MM.1S (cell line): ENCODE data around the gene PPP2CA.
"Not testable (repeated sequence)": the region's sequence is repeated elsewhere in the genome, so short reads cannot be mapped to it uniquely, and the experiment has no call there.

Source experiments
- EZH2 ChIP-seq: fragments of 300-600 bp; sonication (generic); optimal IDR thresholded peaks from 2 replicates; pipeline ENCODE3; 2017; ENCODE audit warnings: low read depth, mild to moderate bottlenecking, antibody characterized with exemption, low read length, mixed read lengths
- EZH2phosphoT487 ChIP-seq: fragments of 300-600 bp; sonication (generic); IDR thresholded peaks from 2 replicates; pipeline ENCODE4 v1.6.1; 2018; ENCODE audit warnings: antibody characterized with exemption, low read length

DNA sequence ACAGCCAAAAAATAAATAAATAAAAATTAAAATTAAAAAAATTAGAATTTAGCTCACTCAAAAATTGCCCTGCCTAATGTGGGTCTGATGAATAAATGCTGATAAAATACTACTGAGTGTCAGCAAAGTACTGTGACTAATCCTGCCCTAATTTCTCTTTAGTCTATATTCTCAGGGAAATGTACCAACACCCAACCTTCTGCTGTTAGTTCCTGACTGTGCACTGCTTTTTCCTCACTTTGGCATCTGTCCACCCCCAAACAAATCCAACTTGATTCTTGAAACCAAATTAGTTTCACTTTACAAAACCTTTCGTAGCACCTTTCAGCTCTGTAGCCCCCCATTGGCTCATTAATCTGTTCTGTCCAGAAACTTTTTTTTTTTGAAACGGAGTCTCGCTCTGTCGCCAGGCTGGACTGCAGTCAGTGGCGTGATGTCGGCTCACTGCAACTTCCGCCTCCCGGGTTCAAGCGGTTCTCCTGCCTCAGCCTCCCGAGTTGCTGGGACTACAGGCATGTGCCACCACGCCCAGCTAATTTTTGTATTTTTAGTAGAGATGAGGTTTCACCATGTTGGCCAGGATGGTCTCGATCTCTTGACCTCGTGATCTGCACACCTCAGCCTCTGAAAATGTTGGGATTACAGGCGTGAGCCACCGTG, 73.6 kb downstream of the PPP2CA start:
- not testable (repeated sequence) for TF ChIP-seq EZH2, EZH2phosphoT487
